ENCODE data around the gene KIF26A.

KIF26A gene

GRCh38 chr14:104225278-104226190 is 87.1 kb downstream of the KIF26A start:
- DNase-seq, result peak; percentile 91

GRCh38 chr14:104226421-104227383 is 88.3 kb downstream of the KIF26A start:
- no peak for DNase-seq

GRCh38 chr14:104227806-104228205 is 89.4 kb downstream of the KIF26A start:
- no peak for DNase-seq

- DNase-seq, result no peak
Observed at GRCh38 chr14:104228221-104228620, 89.8 kb downstream of the KIF26A start.

- no peak for DNase-seq
Observed at GRCh38 chr14:104228716-104229533, 90.5 kb downstream of the KIF26A start.

- no peak for DNase-seq
Observed at GRCh38 chr14:104229534-104230055, 91.2 kb downstream of the KIF26A start.

GRCh38 chr14:104230119-104230815 is 91.9 kb downstream of the KIF26A start:
- DNase-seq, result no peak

Data from NCI-H2171 treated with DMSO at 0.1 percent for 48 hours (cell line).